DMS53 treated with DMSO at 0.1 percent for 48 hours (cell line): ENCODE measurements around the gene NRP2.

ENCODE experiments used
- DNase-seq: peaks from one replicate; lab custom pipeline; 2025; ENCODE audit not compliant: unreplicated experiment; lab: John Stamatoyannopoulos, UW

NRP2 gene

GRCh38 chr2:205706769-205707381 is 24.6 kb downstream of the NRP2 start:
- DNase-seq = peak; percentile 93

- no peak for DNase-seq
Observed at GRCh38 chr2:205708231-205708631, 25.9 kb downstream of the NRP2 start.

- DNase-seq = no peak
Observed at GRCh38 chr2:205709319-205709718, 27.0 kb downstream of the NRP2 start.

GRCh38 chr2:205712508-205712907 is 30.2 kb downstream of the NRP2 start:
- no peak for DNase-seq

GRCh38 chr2:205713086-205713485 is 30.8 kb downstream of the NRP2 start:
- DNase-seq = no peak

- no peak for DNase-seq
Observed at GRCh38 chr2:205714058-205714776, 31.9 kb downstream of the NRP2 start.

GRCh38 chr2:205714789-205715720 is 32.8 kb downstream of the NRP2 start:
- no peak for DNase-seq

GRCh38 chr2:205715831-205716525 is 33.7 kb downstream of the NRP2 start:
- no peak for DNase-seq

GRCh38 chr2:205717175-205717846 is 35.0 kb downstream of the NRP2 start:
- DNase-seq = peak; percentile 28

- DNase-seq = no peak
Observed at GRCh38 chr2:205717999-205718398, 35.7 kb downstream of the NRP2 start.

- no peak for DNase-seq
Observed at GRCh38 chr2:205719847-205720246, 37.5 kb downstream of the NRP2 start.

- DNase-seq = no peak
Observed at GRCh38 chr2:205720451-205720902, 38.2 kb downstream of the NRP2 start.

GRCh38 chr2:205721057-205721449 is 38.8 kb downstream of the NRP2 start:
- no peak for DNase-seq

- no peak for DNase-seq
Observed at GRCh38 chr2:205722283-205722918, 40.1 kb downstream of the NRP2 start.

- no peak for DNase-seq
Observed at GRCh38 chr2:205723179-205723578, 40.9 kb downstream of the NRP2 start.

- no peak for DNase-seq
Observed at GRCh38 chr2:205725059-205725458, 42.8 kb downstream of the NRP2 start.

- DNase-seq = no peak
Observed at GRCh38 chr2:205726506-205726905, 44.2 kb downstream of the NRP2 start.

GRCh38 chr2:205727174-205727573 is 44.9 kb downstream of the NRP2 start:
- no peak for DNase-seq

- no peak for DNase-seq
Observed at GRCh38 chr2:205728366-205728765, 46.1 kb downstream of the NRP2 start.

- no peak for DNase-seq
Observed at GRCh38 chr2:205730191-205730590, 47.9 kb downstream of the NRP2 start.
